Adrenal gland (tissue), 12 donors: ENCODE results near the gene CHPF2. TPM values are rescaled to one million over a fixed set of nuclear protein-coding genes. Genes with fewer than 3 reads are reported as not detected.

Source experiments
- DNase-seq, 7 donors: peaks; one replicate each; pipeline ENCODE4 v3.0.0-alpha.2; 2019 to 2020
- H3K27ac ChIP-seq, 5 donors: fragments of 200-600 bp; sonication (generic) in 4 of 5; 1 replicate in 3 of 5; 2 replicates in 2 of 5; pipeline versions ENCODE4 v1.5.1 to v1.8.0; 2016 to 2020; ENCODE audit warnings: mild to moderate bottlenecking in 1 of 5
- H3K27me3 ChIP-seq: fragments of 200-600 bp; 2 replicates; pipeline ENCODE4 v1.8.0; 2021
- H3K36me3 ChIP-seq, 2 donors: fragments of 200-600 bp; replicated peaks in 1 of 2; 1 replicate in 1 of 2; 2 replicates in 1 of 2; pipeline versions ENCODE4 v1.5.1 to v1.8.0; 2018 to 2022
- H3K4me1 ChIP-seq, 2 donors: fragments of 200-600 bp; replicated peaks in 1 of 2; 1 replicate in 1 of 2; 2 replicates in 1 of 2; pipeline versions ENCODE4 v1.5.1 to v1.8.0; 2018 to 2021
- H3K4me3 ChIP-seq, 4 donors: fragments of 200-600 bp; sonication (generic) in 3 of 4; one replicate each; pipeline ENCODE4 v1.5.1; 2016 to 2018
- H3K9me3 ChIP-seq, 3 donors: fragments of 200-600 bp; sonication (generic) in 1 of 3; replicated peaks in 1 of 3; 1 replicate in 2 of 3; 2 replicates in 1 of 3; pipeline versions ENCODE4 v1.5.1 to v1.8.0; 2016 to 2021
- CTCF ChIP-seq, 6 experiments: fragments of 450-650 bp in 4 of 6; fragments of 200-600 bp in 2 of 6; sonication (generic) in 1 of 6; IDR thresholded peaks; 1 replicate in 5 of 6; 2 replicates in 1 of 6; pipeline versions ENCODE4 v1.5.1 to v1.8.0; 2016 to 2021; ENCODE audit warnings: antibody characterized with exemption in 6 of 6, mild to moderate bottlenecking in 2 of 6, moderate library complexity in 1 of 6
- POLR2A ChIP-seq, 2 donors: fragments of 450-650 bp; IDR thresholded peaks; one replicate each; pipeline ENCODE4 v1.6.1; 2017; ENCODE audit warnings: antibody characterized with exemption in 2 of 2, mild to moderate bottlenecking in 2 of 2, moderate library complexity in 1 of 2
- WGBS, 4 donors: extraction: QIAGEN DNeasy Blood & Tissue Kit in 2 of 4; methylation state at CpG; one replicate each; pipeline versions ENCODE4 v1.1.5 to v1.1.7; 2013 to 2017; 5-methylcytosine and 5-hydroxymethylcytosine counted together
- intact Hi-C, 2 donors: fragments of 100-400 bp; cut with DNase I; formaldehyde crosslinking; loops; one replicate each; pipeline versions ENCODE4 v1.14.1 to v1.15.0; 2022 to 2023
- polyA plus RNA-seq, 3 donors: library from polyadenylated mRNA; stranded (reverse); fragments of 200-250 nt in 2 of 3; fragments of 350-450 nt in 1 of 3; fragmentation: Illumina TruSeq in 1 of 3; extraction: RNeasy Lipid Tissue Mini Kit (QIAGEN cat#74804) in 1 of 3; gene quantifications; one replicate each; pipeline ENCODE4 v1.2.3, GENCODE V29; 2013 to 2014
- total RNA-seq, 9 donors: library from RNA; depleted of rRNA in 4 of 9; stranded (reverse); fragments of >200 nt in 4 of 9; fragments of 120-200 nt in 1 of 9; fragmentation: NEBNext Ultra II Directional in 1 of 9; extraction: Animal tissue kit (Norgen Biotek cat#: 25700) in 1 of 9; gene quantifications; one replicate each; pipeline versions ENCODE4 v1.1.0 to v1.2.4, GENCODE V29; 2013 to 2023
- donor health status: healthy with polysubstance abuse.
- donor health status: Bipolar disorder and iron deficiency.
- donor health status: DM: yes; HTN: yes; CAD: no.
- donor health status: DM: no; HTN: no; CAD: no.
- donor health status: DM: no; HTN: no; CAD: no.
- donor health status: DM: yes; HTN: yes; CAD: no.

CHPF2 gene
- total and polyA plus RNA-seq, 12 donors, result 15.8 to 87.8 (median 60.6) TPM

GRCh38 chr7:151231080-151231479, 1.2 kb upstream of the CHPF2 start:
- DNase-seq, result no peak
- no peaks in the 10 kb centered on the region for H3K27me3 ChIP-seq
- H3K4me3 ChIP-seq, result no peak overlapping the region
- TF ChIP-seq POLR2A (IDR thresholded peaks at IDR 0.05) (peak in 1 of 2 donors; percentile 42), CTCF (IDR thresholded peaks at IDR 0.05) (no peak)
- intact Hi-C loops, result no loop called here
- peaks cover 26 to 41% of the 10 kb centered on the region in 2 donors for H3K4me1 ChIP-seq
- 46 to 54% (median 48%) methylated on average over 1 of the region's 1 CpG for WGBS, 4 donors
- peak overlapping the region in 3 of 5 donors; percentile 84 to 94 (median 92) for H3K27ac ChIP-seq
- no peaks in the 10 kb centered on the region for H3K9me3 ChIP-seq
- H3K36me3 ChIP-seq, result peaks cover 0 to 15% of the 10 kb centered on the region in 2 donors

GRCh38 chr7:151232917-151233701, 826 bp downstream of the CHPF2 start:
- peaks cover 18 to 30% of the 10 kb centered on the region in 2 donors for H3K4me1 ChIP-seq
- H3K36me3 ChIP-seq, result peaks cover 0 to 35% of the 10 kb centered on the region in 2 donors
- intact Hi-C loops, result no loop called here
- no peaks in the 10 kb centered on the region for H3K27me3 ChIP-seq
- H3K4me3 ChIP-seq, result peak overlapping the region; percentile 48 to 94 (median 88)
- peak overlapping the region; percentile 50 to 94 (median 86) for H3K27ac ChIP-seq
- 1 to 3% (median 3%) methylated on average over 23 to 36 of the region's 36 CpGs for WGBS, 4 donors
- DNase-seq, result peak; percentile 72 to 91 (median 84)
- TF ChIP-seq CTCF (IDR thresholded peaks at IDR 0.05), result no peak
- TF ChIP-seq POLR2A (IDR thresholded peaks at IDR 0.05), result peak in 1 of 2 donors; percentile 82
- H3K9me3 ChIP-seq, result no peaks in the 10 kb centered on the region

- Histone ChIP-seq H3K27ac (peak overlapping the region in 4 of 5 donors; percentile 84 to 94 (median 89)), H3K4me1 (peaks cover 17 to 28% of the 10 kb centered on the region in 2 donors), H3K9me3 (no peaks in the 10 kb centered on the region), H3K4me3 (peak overlapping the region in 2 of 4 donors; percentile 87 to 94), H3K36me3 (peaks cover 0 to 42% of the 10 kb centered on the region in 2 donors), H3K27me3 (no peaks in the 10 kb centered on the region)
- no peak for TF ChIP-seq CTCF (IDR thresholded peaks at IDR 0.05)
- TF ChIP-seq POLR2A (IDR thresholded peaks at IDR 0.05), result no peak
- 69 to 87% (median 74%) methylated on average over 5 to 9 of the region's 9 CpGs for WGBS, 4 donors
- intact Hi-C loops, result no loop called here
- DNase-seq, result peak in 1 of 7 donors; percentile 33
These were observed 1.5 kb downstream of the CHPF2 start for GRCh38 chr7:151233804-151234203.

- Histone ChIP-seq H3K27me3 (no peaks in the 10 kb centered on the region), H3K9me3 (no peaks in the 10 kb centered on the region), H3K4me1 (peaks cover 17 to 28% of the 10 kb centered on the region in 2 donors), H3K4me3 (no peak overlapping the region), H3K36me3 (peaks cover 0 to 56% of the 10 kb centered on the region in 2 donors), H3K27ac (no peak overlapping the region)
- peak in 1 of 7 donors; percentile 25 for DNase-seq
- TF ChIP-seq CTCF (IDR thresholded peaks at IDR 0.05) (no peak), POLR2A (IDR thresholded peaks at IDR 0.05) (no peak)
- intact Hi-C loops, result no loop called here
- 89 to 90% (median 89%) methylated on average over 20 to 28 of the region's 28 CpGs for WGBS, 4 donors
These were observed 3.0 kb downstream of the CHPF2 start for GRCh38 chr7:151235091-151235787.
